ENCODE results near the gene ACTRT3.
A peak's percentile ranks its signal among the peaks of the same experiment; 100 is the strongest.

ACTRT3 gene

DNA sequence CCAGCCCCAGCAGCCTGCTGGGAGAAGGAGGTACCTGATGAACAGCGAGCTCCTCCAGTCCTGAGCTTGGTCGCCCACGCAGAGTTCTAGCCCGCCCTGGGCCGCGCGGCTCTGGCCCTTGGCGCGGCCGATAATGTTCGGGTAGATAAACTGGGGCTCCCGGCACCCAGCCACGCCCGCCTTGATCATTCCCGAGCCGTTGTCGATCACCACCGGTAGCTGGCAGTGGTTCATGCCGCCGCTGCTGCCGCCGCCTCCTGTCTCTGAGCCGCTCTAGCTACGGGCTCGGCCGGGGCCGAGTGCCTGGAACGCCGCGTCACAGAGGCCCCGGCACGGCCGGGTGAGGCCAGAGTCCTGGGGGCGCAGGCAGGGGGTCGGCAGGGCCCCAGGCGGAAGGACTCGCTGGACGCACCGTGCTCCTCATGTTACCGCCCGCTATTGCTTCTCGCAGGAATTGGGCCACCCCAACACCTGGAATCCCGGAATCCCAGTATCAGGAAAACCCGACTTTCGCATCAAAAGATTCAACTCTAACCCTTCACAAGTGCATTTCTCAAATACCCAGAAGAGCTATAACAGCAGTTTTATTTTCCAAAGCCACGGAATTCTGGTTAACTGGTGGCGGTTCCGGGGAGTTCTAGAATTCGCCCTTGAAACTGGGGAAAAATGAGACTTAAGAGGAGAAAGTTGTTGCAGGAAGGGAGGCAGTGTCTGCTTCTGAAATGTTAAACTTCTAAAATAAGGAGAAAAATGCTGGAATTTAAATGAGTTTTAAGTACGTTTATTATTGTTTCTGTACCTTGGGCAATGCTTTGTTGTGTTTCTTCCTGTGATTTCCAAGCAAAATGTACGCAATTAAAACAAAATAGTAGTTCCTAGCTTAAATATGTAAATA lies at the start of gene ACTRT3:
TSS of gene ACTRT3 (minus strand) at position 275 of the 895 bp plus-strand sequence. CDS start at position 234, 41 bp downstream.
- Mint-ChIP-seq H3K4me3 (peak within 1 kb of the TSS; percentile 81), H3K36me3 (ENCODE audit: insufficient read depth) (peaks cover 40% of the 10 kb centered on the region), H3K27me3 (no peaks in the 10 kb centered on the region), H3K4me1 (peaks cover 41% of the 10 kb centered on the region), H3K9me3 (peaks cover 5% of the 10 kb centered on the region), H3K27ac (ENCODE audit: low read depth) (peak within 1 kb of the TSS; percentile 70)
- ATAC-seq (replicated peaks; ENCODE audit: extremely low read depth, poor library complexity, severe bottlenecking) (no peak), DNase-seq (ENCODE audit: low spot score in 2 of 2) (peak; percentile 21 to 27)

DNA sequence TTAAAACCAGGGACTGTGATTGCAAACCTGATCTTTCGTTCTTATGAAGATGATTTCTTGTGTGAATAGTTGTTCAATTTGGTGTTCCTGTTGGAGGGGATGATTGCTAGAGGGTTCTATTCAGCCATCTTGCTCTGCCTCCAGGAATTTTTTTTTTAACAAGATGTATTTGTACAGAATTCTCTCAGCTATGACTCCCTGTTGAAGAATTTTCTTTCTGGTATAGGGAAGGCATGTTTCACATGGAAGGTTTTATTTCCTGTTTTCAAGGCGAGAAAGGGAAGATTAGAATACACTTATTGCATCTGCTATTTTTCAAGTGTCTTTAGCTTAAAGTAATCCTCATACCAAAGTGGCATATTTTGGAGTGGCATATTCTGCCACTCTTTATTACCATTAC lies 49.0 kb upstream of the ACTRT3 start:
- ATAC-seq (replicated peaks; ENCODE audit: extremely low read depth, poor library complexity, severe bottlenecking) (no peak), DNase-seq (ENCODE audit: low spot score in 2 of 2) (no peak)
- peaks cover 12% of the 10 kb centered on the region for H3K4me1 Mint-ChIP-seq
- H3K9me3 Mint-ChIP-seq = peaks cover 5% of the 10 kb centered on the region
- peaks cover 67% of the 10 kb centered on the region for H3K27me3 Mint-ChIP-seq
- H3K4me3 Mint-ChIP-seq = no peak overlapping the region
- no peak overlapping the region for H3K27ac Mint-ChIP-seq (ENCODE audit: low read depth)
- H3K36me3 Mint-ChIP-seq (ENCODE audit: insufficient read depth) = peaks cover 4% of the 10 kb centered on the region

DNA sequence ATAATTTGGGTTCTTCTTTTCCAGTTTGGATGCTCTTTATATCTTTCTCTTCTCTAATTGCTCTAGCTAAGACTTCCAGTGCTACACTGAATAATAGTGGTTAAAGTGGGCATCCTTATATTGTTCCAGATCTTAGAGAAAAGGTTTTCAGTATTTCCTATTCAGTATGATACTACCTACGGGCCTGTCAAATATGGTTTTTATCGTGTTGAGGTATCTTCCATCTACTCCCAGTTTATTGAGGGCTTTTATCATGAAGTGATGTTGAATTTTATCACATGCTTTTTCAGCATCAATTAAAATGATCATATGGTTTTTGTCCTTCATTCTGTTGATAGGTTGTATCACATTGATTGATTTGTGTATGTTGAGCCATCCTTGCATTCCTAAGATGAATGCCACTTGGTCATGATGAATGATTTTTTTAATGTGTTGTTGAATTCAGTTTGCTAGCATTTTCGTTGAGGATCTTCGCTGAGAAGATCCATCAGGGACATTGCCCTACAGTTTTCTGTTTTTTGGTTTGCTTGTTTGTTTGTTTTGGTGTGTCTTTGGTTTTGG lies 46.3 kb upstream of the ACTRT3 start:
- Mint-ChIP-seq H3K27me3 (peaks cover 45% of the 10 kb centered on the region), H3K4me1 (peaks cover 22% of the 10 kb centered on the region), H3K27ac (ENCODE audit: low read depth) (no peak overlapping the region), H3K9me3 (peaks cover 5% of the 10 kb centered on the region), H3K4me3 (no peak overlapping the region), H3K36me3 (ENCODE audit: insufficient read depth) (peaks cover 3% of the 10 kb centered on the region)
- ATAC-seq (replicated peaks; ENCODE audit: extremely low read depth, poor library complexity, severe bottlenecking) (no peak), DNase-seq (ENCODE audit: low spot score in 2 of 2) (no peak)

DNA sequence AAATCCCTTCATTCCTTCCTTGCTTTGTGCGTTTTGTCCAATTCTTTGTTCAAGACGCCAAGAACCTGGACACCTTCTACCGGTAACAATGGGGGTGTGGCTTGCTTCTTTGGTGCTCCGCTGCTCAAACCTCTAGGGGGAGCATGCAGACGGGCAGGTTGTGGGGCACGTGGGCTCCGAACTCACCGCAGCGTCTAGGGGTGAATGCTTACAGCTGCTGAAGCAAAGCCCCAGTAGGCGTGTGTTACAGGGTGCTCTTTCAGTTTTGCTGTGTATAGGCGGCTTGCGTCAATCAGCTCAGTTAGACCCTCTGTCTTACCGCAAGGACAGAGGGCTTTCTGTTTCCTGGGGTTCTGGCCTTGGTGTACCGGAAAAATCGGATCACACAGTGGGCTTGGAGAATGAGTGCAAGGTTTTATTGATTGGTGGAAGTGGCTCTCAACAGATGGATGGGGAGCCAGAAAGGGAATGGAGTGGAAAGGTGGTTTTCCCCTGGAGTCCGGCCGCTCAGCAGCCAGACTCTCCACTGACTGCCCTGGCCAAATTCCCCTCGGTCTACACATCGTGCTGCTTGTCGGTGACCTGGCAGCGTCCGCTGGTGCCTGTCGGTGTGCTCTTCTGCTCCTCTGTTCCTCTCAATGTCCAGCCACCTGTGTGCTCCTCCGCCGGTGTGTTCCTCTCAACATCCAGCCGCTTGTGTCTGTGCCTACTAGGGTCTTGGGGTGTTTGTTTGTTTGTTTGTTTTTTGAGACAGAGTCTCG lies 44.6 kb upstream of the ACTRT3 start:
- peaks cover 27% of the 10 kb centered on the region for H3K27me3 Mint-ChIP-seq
- peaks cover 22% of the 10 kb centered on the region for H3K4me1 Mint-ChIP-seq
- peaks cover 5% of the 10 kb centered on the region for H3K9me3 Mint-ChIP-seq
- peaks cover 3% of the 10 kb centered on the region for H3K36me3 Mint-ChIP-seq (ENCODE audit: insufficient read depth)
- DNase-seq (ENCODE audit: low spot score in 2 of 2) = peak; percentile 47 to 68
- peak overlapping the region; percentile 83 for H3K27ac Mint-ChIP-seq (ENCODE audit: low read depth)
- peak; percentile 89 for ATAC-seq (replicated peaks; ENCODE audit: extremely low read depth, poor library complexity, severe bottlenecking)
- peak overlapping the region; percentile 84 for H3K4me3 Mint-ChIP-seq

DNA sequence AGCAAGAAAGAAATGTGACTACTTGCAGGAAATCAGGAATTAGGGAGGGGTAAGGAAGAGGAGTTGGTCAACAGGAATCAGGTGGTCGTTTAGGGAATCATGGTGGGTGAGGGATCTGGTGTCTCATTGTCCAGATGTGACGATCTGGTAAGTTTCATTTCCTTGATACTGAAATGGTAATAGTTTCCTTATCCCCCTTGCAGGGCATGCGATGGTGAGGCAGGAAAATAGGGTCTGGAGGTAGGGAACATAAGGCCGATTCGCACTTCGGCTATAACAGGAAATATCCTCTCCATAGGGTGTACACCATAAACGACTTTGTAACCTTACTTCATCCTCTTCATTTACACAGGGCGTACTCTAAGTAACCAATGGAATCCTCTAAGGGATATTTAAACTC lies 43.9 kb upstream of the ACTRT3 start:
- Mint-ChIP-seq H3K27ac (ENCODE audit: low read depth) (peak overlapping the region; percentile 83), H3K36me3 (ENCODE audit: insufficient read depth) (peaks cover 3% of the 10 kb centered on the region), H3K9me3 (peaks cover 5% of the 10 kb centered on the region), H3K4me1 (peaks cover 22% of the 10 kb centered on the region), H3K4me3 (peak overlapping the region; percentile 84), H3K27me3 (peaks cover 22% of the 10 kb centered on the region)
- ATAC-seq (replicated peaks; ENCODE audit: extremely low read depth, poor library complexity, severe bottlenecking) (no peak), DNase-seq (ENCODE audit: low spot score in 2 of 2) (no peak)

DNA sequence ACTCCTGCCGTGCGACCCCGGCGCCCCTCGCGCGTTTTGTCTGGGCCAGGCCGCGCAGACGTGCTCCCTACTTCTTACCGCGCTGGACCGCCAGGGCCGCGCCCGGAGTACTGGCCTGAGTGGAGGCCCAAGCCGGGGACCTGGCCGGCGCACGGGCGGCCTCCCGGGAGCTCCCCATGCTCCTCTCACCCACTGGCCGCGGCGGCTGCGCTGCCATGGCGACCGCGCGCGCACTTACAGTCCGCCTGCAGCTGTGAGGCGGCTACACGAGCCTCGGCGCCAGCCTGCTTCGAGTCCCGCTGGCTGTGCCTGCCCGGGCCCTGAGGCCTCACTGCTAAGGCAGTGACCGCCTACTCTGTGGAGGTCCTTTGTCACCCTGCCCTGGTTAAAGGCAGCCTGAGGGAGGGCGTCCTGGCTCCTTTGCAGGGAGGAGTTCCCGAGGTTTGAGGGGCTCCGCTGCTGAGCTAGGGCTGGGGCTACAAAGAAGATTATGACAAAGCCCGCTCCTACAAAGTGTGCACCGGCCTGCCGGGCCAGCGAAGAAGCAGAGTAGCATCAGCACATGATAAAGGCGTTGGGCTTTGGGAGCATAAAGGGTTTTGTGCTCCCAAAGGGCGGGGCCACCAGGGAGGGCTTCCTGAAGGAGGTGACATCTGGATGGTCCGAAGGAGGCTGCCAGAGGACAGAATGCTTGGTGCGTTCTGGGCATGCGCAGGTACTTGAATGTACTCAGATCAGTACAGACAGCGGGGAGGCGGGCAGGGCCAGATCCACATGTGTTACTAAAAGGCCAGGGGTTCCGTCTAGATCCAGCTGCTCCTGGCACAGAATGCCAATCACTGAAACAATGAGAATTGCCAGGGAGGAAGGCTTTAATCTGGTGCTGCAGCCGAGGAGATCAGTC lies 43.2 kb upstream of the ACTRT3 start, which contains the start of the genes LRRC34 and LRRIQ4:
TSS of gene LRRC34 (minus strand) at position 573 of the 904 bp plus-strand sequence. CDS start at position 217, 356 bp downstream.
TSS of gene LRRIQ4 (plus strand) at position 539 of the 904 bp plus-strand sequence. CDS start 9,052 bp downstream, outside the sequence.
- peaks cover 3% of the 10 kb centered on the region for H3K36me3 Mint-ChIP-seq (ENCODE audit: insufficient read depth)
- peaks cover 15% of the 10 kb centered on the region for H3K27me3 Mint-ChIP-seq
- DNase-seq (ENCODE audit: low spot score in 2 of 2) (peak; percentile 24 to 27), ATAC-seq (replicated peaks; ENCODE audit: extremely low read depth, poor library complexity, severe bottlenecking) (peak; percentile 54)
- H3K4me3 Mint-ChIP-seq = peak within 1 kb of the TSS; percentile 84
- H3K27ac Mint-ChIP-seq (ENCODE audit: low read depth) = peak within 1 kb of the TSS; percentile 83
- peaks cover 22% of the 10 kb centered on the region for H3K4me1 Mint-ChIP-seq
- peaks cover 5% of the 10 kb centered on the region for H3K9me3 Mint-ChIP-seq

DNA sequence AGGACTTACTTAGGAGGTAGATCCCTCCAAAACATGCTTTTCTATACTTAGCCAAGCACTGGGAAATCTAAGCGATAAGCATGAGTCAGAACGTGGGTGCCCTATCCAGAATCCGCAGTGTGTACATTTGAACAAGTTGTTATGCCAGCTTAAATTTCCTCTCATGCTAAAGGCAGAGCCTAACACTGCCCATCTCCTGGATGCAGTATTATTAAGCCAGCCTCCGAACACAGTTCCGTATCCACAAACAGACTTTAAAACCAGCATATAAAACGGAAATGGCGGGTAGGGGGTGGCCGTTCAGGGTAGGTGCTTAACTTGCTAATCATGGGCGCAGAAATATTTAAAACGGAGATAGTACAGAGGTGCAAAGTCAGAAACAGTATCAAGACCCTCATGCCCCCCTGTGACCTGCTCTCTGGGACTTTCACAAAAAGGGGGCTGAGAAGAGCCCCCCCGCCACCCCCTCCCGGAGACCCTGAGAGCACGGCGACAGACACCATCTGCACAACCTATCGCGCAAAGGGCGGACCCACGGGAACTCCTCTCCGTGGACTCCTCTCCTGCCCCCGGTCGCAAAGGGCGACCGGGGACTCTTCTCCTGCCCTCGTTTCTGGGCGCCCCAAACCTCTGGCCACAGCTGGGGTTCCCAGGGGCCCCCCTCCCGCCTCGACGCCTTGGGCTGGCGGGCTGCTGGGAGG lies 42.4 kb upstream of the ACTRT3 start:
- ATAC-seq (replicated peaks; ENCODE audit: extremely low read depth, poor library complexity, severe bottlenecking) (no peak), DNase-seq (ENCODE audit: low spot score in 2 of 2) (no peak)
- peak overlapping the region; percentile 84 for H3K4me3 Mint-ChIP-seq
- H3K4me1 Mint-ChIP-seq = peaks cover 22% of the 10 kb centered on the region
- peaks cover 10% of the 10 kb centered on the region for H3K27me3 Mint-ChIP-seq
- peaks cover 3% of the 10 kb centered on the region for H3K36me3 Mint-ChIP-seq (ENCODE audit: insufficient read depth)
- no peak overlapping the region for H3K27ac Mint-ChIP-seq (ENCODE audit: low read depth)
- H3K9me3 Mint-ChIP-seq = peaks cover 5% of the 10 kb centered on the region

DNA sequence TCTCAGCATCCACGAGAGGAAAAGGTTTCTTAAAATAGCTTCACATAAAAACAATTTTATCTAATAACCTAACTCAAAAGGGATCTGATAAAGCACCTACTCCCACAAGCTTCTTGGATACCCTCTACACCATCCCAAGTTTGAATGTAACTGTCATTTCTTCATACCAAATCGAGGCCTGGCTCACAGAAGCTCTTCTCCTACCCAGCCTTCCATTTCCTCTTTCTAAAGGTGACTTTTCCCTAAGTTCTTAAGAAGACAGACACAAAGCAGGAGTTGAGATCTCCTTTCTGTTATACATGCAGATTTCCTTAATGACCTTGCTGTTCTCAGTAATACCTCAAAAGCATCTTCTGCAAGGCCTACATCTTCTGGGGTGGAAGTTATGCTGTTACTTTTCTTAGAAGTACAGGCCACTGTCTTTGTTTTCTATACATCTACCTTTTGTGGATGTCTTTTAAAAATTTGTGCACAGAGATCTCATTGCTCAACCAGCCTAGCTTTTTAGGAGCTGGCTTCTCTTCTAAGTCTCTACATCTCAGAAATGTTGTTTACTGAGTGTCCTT lies 40.0 kb upstream of the ACTRT3 start:
- H3K27ac Mint-ChIP-seq (ENCODE audit: low read depth) = no peak overlapping the region
- no peak for ATAC-seq (replicated peaks; ENCODE audit: extremely low read depth, poor library complexity, severe bottlenecking)

DNA sequence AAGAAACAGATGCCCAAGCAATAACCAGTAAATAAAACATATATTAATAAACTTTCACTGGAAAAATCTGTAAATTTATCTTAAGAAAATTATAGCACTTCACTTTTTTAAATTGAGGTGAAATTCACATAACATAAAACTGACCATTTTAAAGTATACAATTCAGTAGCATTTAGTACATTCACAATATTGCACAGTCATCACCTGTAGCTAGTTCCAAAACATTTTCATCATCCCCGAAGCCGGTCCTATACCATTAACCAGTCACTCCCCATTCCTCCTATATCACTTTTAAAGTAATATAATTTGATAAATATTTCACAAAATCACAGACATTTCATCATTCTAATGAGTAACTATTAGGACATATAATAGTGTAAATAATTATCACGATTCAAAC lies 35.3 kb upstream of the ACTRT3 start:
- no peaks in the 10 kb centered on the region for H3K4me1 Mint-ChIP-seq
- H3K27ac Mint-ChIP-seq (ENCODE audit: low read depth) = no peak overlapping the region
- ATAC-seq (replicated peaks; ENCODE audit: extremely low read depth, poor library complexity, severe bottlenecking) (no peak), DNase-seq (ENCODE audit: low spot score in 2 of 2) (no peak)
- H3K27me3 Mint-ChIP-seq = no peaks in the 10 kb centered on the region
- H3K36me3 Mint-ChIP-seq (ENCODE audit: insufficient read depth) = no peaks in the 10 kb centered on the region
- no peaks in the 10 kb centered on the region for H3K9me3 Mint-ChIP-seq
- no peak overlapping the region for H3K4me3 Mint-ChIP-seq

More for the DNA sequence above, 40.0 kb upstream of the ACTRT3 start:
- peaks cover 1% of the 10 kb centered on the region for H3K36me3 Mint-ChIP-seq (ENCODE audit: insufficient read depth)
- no peaks in the 10 kb centered on the region for H3K9me3 Mint-ChIP-seq
- DNase-seq (ENCODE audit: low spot score in 2 of 2) = no peak
- no peak overlapping the region for H3K4me3 Mint-ChIP-seq
- peaks cover 10% of the 10 kb centered on the region for H3K27me3 Mint-ChIP-seq
- H3K4me1 Mint-ChIP-seq = peaks cover 20% of the 10 kb centered on the region

GRCh38 chr3:169792359-169792758 lies 23.0 kb upstream of the ACTRT3 start:
- H3K27ac Mint-ChIP-seq (ENCODE audit: low read depth) = no peak overlapping the region

More at GRCh38 chr3:169792359-169792758, 23.0 kb upstream of the ACTRT3 start:
- Mint-ChIP-seq H3K4me1 (no peaks in the 10 kb centered on the region), H3K36me3 (ENCODE audit: insufficient read depth) (peaks cover 7% of the 10 kb centered on the region), H3K9me3 (no peaks in the 10 kb centered on the region), H3K27me3 (no peaks in the 10 kb centered on the region), H3K4me3 (no peak overlapping the region)
- DNase-seq (ENCODE audit: low spot score in 2 of 2) (no peak), ATAC-seq (replicated peaks; ENCODE audit: extremely low read depth, poor library complexity, severe bottlenecking) (no peak)

Measured in central memory CD8-positive, alpha-beta T cell (primary cell).